Liver (tissue), 9 donors: ENCODE results near the gene ATP5F1D. TPM values are rescaled to one million over a fixed set of nuclear protein-coding genes. Genes with fewer than 3 reads are reported as not detected.
A peak's percentile ranks its signal among the peaks of the same experiment; 100 is the strongest.
"Not testable (repeated sequence)": the region's sequence is repeated elsewhere in the genome, so short reads cannot be mapped to it uniquely, and the experiment has no call there.

Experiments used
- DNase-seq: peaks from one replicate; pipeline ENCODE4 v3.0.0-alpha.2; 2017; ENCODE audit warnings: low spot score
- H3K27ac ChIP-seq, 2 donors: one replicate each; pipeline ENCODE4 v1.7.0; 2013; ENCODE audit warnings: inconsistent platforms in 2 of 2, low read length in 2 of 2, control low read depth in 1 of 2, low read depth in 1 of 2, mild to moderate bottlenecking in 1 of 2
- H3K27me3 ChIP-seq, 4 donors: one replicate each; pipeline versions ENCODE4 v1.6.1 to v1.7.0; 2013; ENCODE audit warnings: low read length in 3 of 4, inconsistent platforms in 1 of 4, mild to moderate bottlenecking in 1 of 4, moderate library complexity in 1 of 4; ENCODE audit not compliant: control insufficient read depth in 4 of 4, insufficient read depth in 4 of 4
- H3K36me3 ChIP-seq, 4 donors: one replicate each; pipeline versions ENCODE4 v1.6.1 to v1.7.0; 2013; ENCODE audit warnings: low read length in 3 of 4, mild to moderate bottlenecking in 3 of 4, low read depth in 1 of 4, moderate library complexity in 1 of 4; ENCODE audit not compliant: control insufficient read depth in 4 of 4, insufficient read depth in 3 of 4
- H3K4me1 ChIP-seq, 4 donors: one replicate each; pipeline versions ENCODE4 v1.6.1 to v1.7.0; 2013; ENCODE audit warnings: low read length in 3 of 4, mild to moderate bottlenecking in 3 of 4, moderate library complexity in 1 of 4; ENCODE audit not compliant: control insufficient read depth in 4 of 4, insufficient read depth in 4 of 4
- H3K4me3 ChIP-seq, 3 donors: one replicate each; pipeline versions ENCODE4 v1.6.1 to v1.7.0; 2013; ENCODE audit warnings: low read length in 3 of 3, control low read depth in 1 of 3, low read depth in 1 of 3, mild to moderate bottlenecking in 1 of 3
- H3K9ac ChIP-seq, 2 donors: one replicate each; pipeline ENCODE4 v1.7.0; 2013; ENCODE audit warnings: low read length in 2 of 2, mild to moderate bottlenecking in 2 of 2, moderate library complexity in 2 of 2, control low read depth in 1 of 2, low read depth in 1 of 2
- H3K9me3 ChIP-seq, 4 donors: one replicate each; pipeline versions ENCODE4 v1.6.1 to v1.7.0; 2013; ENCODE audit warnings: low read length in 3 of 4; ENCODE audit not compliant: control insufficient read depth in 4 of 4
- EGR1 ChIP-seq, 2 donors: IDR thresholded peaks; 2 replicates each; pipeline ENCODE4 v1.6.1; 2016 to 2018; ENCODE audit warnings: antibody characterized with exemption in 2 of 2, low read depth in 2 of 2
- FOXA1 ChIP-seq: IDR thresholded peaks from 2 replicates; pipeline ENCODE4 v1.6.1; 2016; ENCODE audit warnings: antibody characterized with exemption
- FOXA2 ChIP-seq: IDR thresholded peaks from 2 replicates; pipeline ENCODE4 v1.6.1; 2016; ENCODE audit warnings: antibody characterized with exemption
- GABPA ChIP-seq, 2 donors: IDR thresholded peaks in 1 of 2; conservative IDR thresholded peaks in 1 of 2; 2 replicates each; pipeline ENCODE4 v1.6.1; 2016; ENCODE audit warnings: antibody characterized with exemption in 2 of 2, mild to moderate bottlenecking in 1 of 2, moderate library complexity in 1 of 2
- HNF4A ChIP-seq, 2 donors: conservative IDR thresholded peaks; 2 replicates each; pipeline ENCODE4 v1.6.1; 2016; ENCODE audit warnings: antibody characterized with exemption in 2 of 2, mild to moderate bottlenecking in 2 of 2
- HNF4G ChIP-seq: IDR thresholded peaks from 2 replicates; pipeline ENCODE4 v1.6.1; 2016; ENCODE audit warnings: antibody characterized with exemption
- JUND ChIP-seq, 2 donors: IDR thresholded peaks; 2 replicates each; pipeline ENCODE4 v1.6.1; 2016; ENCODE audit warnings: antibody characterized with exemption in 2 of 2
- MAX ChIP-seq: IDR thresholded peaks from 2 replicates; pipeline ENCODE4 v1.6.1; 2016; ENCODE audit warnings: antibody characterized with exemption
- NR2F2 ChIP-seq: IDR thresholded peaks from 2 replicates; pipeline ENCODE4 v1.6.1; 2016; ENCODE audit warnings: antibody characterized with exemption
- RAD21 ChIP-seq, 2 donors: IDR thresholded peaks; 2 replicates each; pipeline ENCODE4 v1.6.1; 2016; ENCODE audit warnings: antibody characterized with exemption in 2 of 2, mild to moderate bottlenecking in 2 of 2
- REST ChIP-seq: IDR thresholded peaks from 2 replicates; pipeline ENCODE4 v1.6.1; 2016; ENCODE audit warnings: antibody characterized with exemption, mild to moderate bottlenecking
- RXRA ChIP-seq, 2 donors: IDR thresholded peaks; 2 replicates each; pipeline ENCODE4 v1.6.1; 2017 to 2018; ENCODE audit warnings: antibody characterized with exemption in 2 of 2, mild to moderate bottlenecking in 1 of 2
- SP1 ChIP-seq: IDR thresholded peaks from 2 replicates; pipeline ENCODE4 v1.6.1; 2018; ENCODE audit warnings: antibody characterized with exemption, mild to moderate bottlenecking
- TAF1 ChIP-seq: conservative IDR thresholded peaks from 2 replicates; pipeline ENCODE4 v1.6.1; 2016; ENCODE audit warnings: antibody characterized with exemption, mild to moderate bottlenecking
- YY1 ChIP-seq: IDR thresholded peaks from 2 replicates; pipeline ENCODE4 v1.6.1; 2016; ENCODE audit warnings: antibody characterized with exemption, mild to moderate bottlenecking
- WGBS: extraction: QIAGEN DNeasy Blood & Tissue Kit; methylation state at CpG from one replicate; pipeline ENCODE4 v1.1.7; 2013; 5-methylcytosine and 5-hydroxymethylcytosine counted together
- polyA plus RNA-seq, 2 donors: library from polyadenylated mRNA; stranded (reverse) in 1 of 2; unstranded in 1 of 2; fragments of 200-250 nt in 1 of 2; fragments of >200 nt in 1 of 2; fragmentation: Nextera tagmentation in 1 of 2; extraction: Ambion mirVana in 1 of 2; gene quantifications; one replicate each; pipeline versions ENCODE4 v1.2.1 to v1.2.3, GENCODE V29; 2013 to 2015
- total RNA-seq, 2 donors: library from RNA; depleted of rRNA; stranded (reverse); fragments of >200 nt; gene quantifications; one replicate each; pipeline ENCODE4 v1.2.3, GENCODE V29; 2014
- TF ChIP-seq, protein P1 (sequence below): IDR thresholded peaks from 2 replicates; pipeline ENCODE4 v1.6.1; 2016; ENCODE audit warnings: antibody characterized with exemption
- TF ChIP-seq, protein P2 (sequence below): fragments of 150-350 bp; IDR thresholded peaks from 2 replicates; pipeline ENCODE4 v1.5.1; 2017; ENCODE audit warnings: improper control_type of control experiment, low read depth, low read length; ENCODE audit not compliant: missing input control
- TF ChIP-seq, protein P3 (sequence below): IDR thresholded peaks from 2 replicates; pipeline ENCODE4 v1.6.1; 2016; ENCODE audit warnings: antibody characterized with exemption
- donor health status: healthy.
- donor health status: healthy.
- donor health status: healthy.
- donor health status: healthy.
- donor health status: healthy.

Gene ATP5F1D
- total and polyA plus RNA-seq, 4 donors: 20.2 to 315 (median 145) TPM

GRCh38 chr19:1245494-1246264, 4.1 kb downstream of the ATP5F1D start:
- H3K27me3 ChIP-seq: no peaks in the 10 kb centered on the region
- H3K27ac ChIP-seq: peak overlapping the region; percentile 86 to 92
- no peak for TF ChIP-seq GABPA (IDR thresholded peaks at IDR 0.05 in 1 of 2, conservative IDR thresholded peaks at IDR 0.05 in 1 of 2)
- TF ChIP-seq EGR1 (IDR thresholded peaks at IDR 0.05; ENCODE audit: low read depth in 2 of 2): no peak
- TF ChIP-seq FOXA2: no peak
- TF ChIP-seq, protein P1, sequence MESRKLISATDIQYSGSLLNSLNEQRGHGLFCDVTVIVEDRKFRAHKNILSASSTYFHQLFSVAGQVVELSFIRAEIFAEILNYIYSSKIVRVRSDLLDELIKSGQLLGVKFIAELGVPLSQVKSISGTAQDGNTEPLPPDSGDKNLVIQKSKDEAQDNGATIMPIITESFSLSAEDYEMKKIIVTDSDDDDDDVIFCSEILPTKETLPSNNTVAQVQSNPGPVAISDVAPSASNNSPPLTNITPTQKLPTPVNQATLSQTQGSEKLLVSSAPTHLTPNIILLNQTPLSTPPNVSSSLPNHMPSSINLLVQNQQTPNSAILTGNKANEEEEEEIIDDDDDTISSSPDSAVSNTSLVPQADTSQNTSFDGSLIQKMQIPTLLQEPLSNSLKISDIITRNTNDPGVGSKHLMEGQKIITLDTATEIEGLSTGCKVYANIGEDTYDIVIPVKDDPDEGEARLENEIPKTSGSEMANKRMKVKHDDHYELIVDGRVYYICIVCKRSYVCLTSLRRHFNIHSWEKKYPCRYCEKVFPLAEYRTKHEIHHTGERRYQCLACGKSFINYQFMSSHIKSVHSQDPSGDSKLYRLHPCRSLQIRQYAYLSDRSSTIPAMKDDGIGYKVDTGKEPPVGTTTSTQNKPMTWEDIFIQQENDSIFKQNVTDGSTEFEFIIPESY: peak; percentile 44
- TF ChIP-seq, protein P2, sequence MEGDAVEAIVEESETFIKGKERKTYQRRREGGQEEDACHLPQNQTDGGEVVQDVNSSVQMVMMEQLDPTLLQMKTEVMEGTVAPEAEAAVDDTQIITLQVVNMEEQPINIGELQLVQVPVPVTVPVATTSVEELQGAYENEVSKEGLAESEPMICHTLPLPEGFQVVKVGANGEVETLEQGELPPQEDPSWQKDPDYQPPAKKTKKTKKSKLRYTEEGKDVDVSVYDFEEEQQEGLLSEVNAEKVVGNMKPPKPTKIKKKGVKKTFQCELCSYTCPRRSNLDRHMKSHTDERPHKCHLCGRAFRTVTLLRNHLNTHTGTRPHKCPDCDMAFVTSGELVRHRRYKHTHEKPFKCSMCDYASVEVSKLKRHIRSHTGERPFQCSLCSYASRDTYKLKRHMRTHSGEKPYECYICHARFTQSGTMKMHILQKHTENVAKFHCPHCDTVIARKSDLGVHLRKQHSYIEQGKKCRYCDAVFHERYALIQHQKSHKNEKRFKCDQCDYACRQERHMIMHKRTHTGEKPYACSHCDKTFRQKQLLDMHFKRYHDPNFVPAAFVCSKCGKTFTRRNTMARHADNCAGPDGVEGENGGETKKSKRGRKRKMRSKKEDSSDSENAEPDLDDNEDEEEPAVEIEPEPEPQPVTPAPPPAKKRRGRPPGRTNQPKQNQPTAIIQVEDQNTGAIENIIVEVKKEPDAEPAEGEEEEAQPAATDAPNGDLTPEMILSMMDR: no peak
- TF ChIP-seq YY1: no peak
- peak; percentile 41 for TF ChIP-seq HNF4G
- TF ChIP-seq, protein P3, sequence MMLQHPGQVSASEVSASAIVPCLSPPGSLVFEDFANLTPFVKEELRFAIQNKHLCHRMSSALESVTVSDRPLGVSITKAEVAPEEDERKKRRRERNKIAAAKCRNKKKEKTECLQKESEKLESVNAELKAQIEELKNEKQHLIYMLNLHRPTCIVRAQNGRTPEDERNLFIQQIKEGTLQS: no peak
- peak in 1 of 2 donors; percentile 13 for TF ChIP-seq RAD21 (IDR thresholded peaks at IDR 0.05)
- peak; percentile 93 to 96 for TF ChIP-seq RXRA (IDR thresholded peaks at IDR 0.05)
- TF ChIP-seq HNF4A (conservative IDR thresholded peaks at IDR 0.05): peak; percentile 69 to 80
- TF ChIP-seq FOXA1: no peak
- TF ChIP-seq REST: no peak
- TF ChIP-seq NR2F2: no peak
- TF ChIP-seq MAX: peak; percentile 38
- no peak for TF ChIP-seq TAF1
- peak; percentile 78 for TF ChIP-seq SP1
- no peak for TF ChIP-seq JUND (IDR thresholded peaks at IDR 0.05)
- peak overlapping the region in 2 of 3 donors; percentile 7 to 38 for H3K4me3 ChIP-seq
- DNase-seq: no peak
- no peaks in the 10 kb centered on the region for H3K9me3 ChIP-seq
- H3K36me3 ChIP-seq: peaks cover 0 to 4% (median 0%) of the 10 kb centered on the region in 4 donors
- 37% methylated on average over 26 of the region's 26 CpGs for WGBS
- H3K4me1 ChIP-seq: peaks cover 32 to 67% (median 54%) of the 10 kb centered on the region in 4 donors
- peak overlapping the region in 1 of 2 donors; percentile 14 for H3K9ac ChIP-seq

GRCh38 chr19:1246265-1247087, 4.9 kb downstream of the ATP5F1D start:
- Histone ChIP-seq H3K4me1 (peaks cover 26 to 65% (median 50%) of the 10 kb centered on the region in 4 donors), H3K9ac (peak overlapping the region in 1 of 2 donors; percentile 14), H3K27ac (peak overlapping the region; percentile 86 to 92)
- 71% methylated on average over 27 of the region's 27 CpGs for WGBS
- not testable (repeated sequence) for H3K9me3 ChIP-seq, DNase-seq, H3K27me3 ChIP-seq, H3K4me3 ChIP-seq, H3K36me3 ChIP-seq
